Right renal pelvis (tissue), 4 donors: Measurements from ENCODE around the gene SFMBT1. TPM values are rescaled to one million over a fixed set of nuclear protein-coding genes. Genes with fewer than 3 reads are reported as not detected.

Source experiments
- DNase-seq, 4 donors: peaks; one replicate each; pipeline ENCODE4 v3.0.0-alpha.2; 2013; ENCODE audit warnings: low read depth in 4 of 4, low spot score in 3 of 4, missing footprints in 1 of 4
- polyA plus RNA-seq, 4 donors: library from polyadenylated mRNA; unstranded; fragments of 120-200 nt; gene quantifications; one replicate each; pipeline ENCODE4 v1.2.1, GENCODE V29; 2013; ENCODE audit not compliant: insufficient read length in 4 of 4

Gene SFMBT1
- polyA plus RNA-seq, 4 donors: 8.5 to 12.5 (median 9.5) TPM

DNA sequence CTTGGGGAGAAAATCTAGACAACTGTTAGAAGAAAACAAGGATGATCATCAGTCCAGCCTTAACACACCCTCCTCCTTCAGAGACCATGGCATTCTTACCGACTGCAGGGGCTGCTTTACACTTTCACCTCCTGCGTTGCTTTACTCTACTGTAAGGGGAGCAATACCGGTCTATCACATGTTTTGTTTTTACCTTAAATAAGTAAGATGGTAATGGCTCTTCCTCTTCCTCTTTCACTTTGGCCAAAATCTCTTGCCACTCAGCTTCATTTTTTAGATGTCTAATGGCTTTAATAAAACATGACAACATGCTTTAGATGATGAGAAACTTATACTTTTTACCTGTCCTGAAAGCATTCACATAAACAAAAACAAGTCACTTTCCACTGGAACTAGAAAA, 115.1 kb downstream of the SFMBT1 start:
- no peak for DNase-seq

DNA sequence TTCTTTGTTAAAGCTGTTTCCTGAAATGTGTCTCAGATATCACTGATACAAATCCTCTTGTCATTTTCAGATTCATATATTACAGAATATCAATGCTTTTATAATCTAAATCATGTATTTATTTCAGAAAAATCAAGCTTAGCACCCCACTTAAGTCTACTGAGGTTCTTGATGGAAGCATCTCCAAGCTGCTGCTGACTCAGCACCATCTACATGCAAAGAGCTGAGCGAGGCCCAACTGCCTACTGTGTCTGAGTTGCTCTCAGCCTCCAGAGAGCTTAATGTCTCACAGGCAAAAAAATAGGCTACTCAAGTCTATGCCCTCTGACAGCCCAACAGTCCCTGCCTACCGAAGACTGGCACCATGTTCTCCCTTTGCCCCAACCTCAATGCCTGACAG, 119.3 kb downstream of the SFMBT1 start:
- no peak for DNase-seq

DNA sequence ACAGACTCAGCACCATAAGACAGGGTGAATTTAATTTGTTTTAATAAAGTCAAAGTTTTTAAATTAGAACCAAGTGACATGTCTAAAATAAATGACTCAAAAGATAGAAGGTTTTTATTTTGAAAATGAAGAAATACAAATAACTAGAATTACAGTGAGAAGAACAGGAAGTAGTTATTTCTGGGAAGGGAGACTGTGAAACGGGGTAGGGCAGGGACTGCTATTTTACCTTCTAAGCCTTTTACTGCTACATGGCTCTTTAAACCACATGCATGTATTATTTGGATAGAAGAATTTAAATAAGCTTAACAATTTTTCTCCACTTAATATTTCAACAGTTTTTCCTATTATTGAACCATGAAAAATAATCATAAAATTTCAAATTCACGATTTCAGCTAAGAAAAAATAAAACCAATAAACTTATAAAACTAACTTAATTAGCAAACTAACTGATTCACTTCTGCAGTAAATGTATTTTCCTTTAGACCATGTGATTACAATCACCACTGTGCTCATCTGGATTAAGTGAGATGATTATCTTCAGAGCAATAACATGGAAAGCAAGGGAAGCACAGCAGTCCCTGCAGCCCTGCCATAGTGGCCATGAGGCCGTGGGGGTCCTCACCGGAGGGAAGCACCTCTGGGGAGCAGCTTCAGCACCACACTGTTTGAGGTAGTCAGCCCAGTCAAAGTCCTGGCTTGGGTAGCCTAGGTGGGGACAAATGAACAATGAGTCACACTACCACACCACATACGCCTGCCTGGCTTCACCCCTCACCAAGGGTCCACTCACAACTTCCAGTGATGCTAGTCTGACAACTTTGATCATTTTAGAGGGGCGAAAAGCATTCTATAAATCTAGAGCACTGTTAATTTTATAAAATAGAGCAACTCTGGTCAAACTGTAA, 120.2 kb downstream of the SFMBT1 start:
- no peak for DNase-seq

DNA sequence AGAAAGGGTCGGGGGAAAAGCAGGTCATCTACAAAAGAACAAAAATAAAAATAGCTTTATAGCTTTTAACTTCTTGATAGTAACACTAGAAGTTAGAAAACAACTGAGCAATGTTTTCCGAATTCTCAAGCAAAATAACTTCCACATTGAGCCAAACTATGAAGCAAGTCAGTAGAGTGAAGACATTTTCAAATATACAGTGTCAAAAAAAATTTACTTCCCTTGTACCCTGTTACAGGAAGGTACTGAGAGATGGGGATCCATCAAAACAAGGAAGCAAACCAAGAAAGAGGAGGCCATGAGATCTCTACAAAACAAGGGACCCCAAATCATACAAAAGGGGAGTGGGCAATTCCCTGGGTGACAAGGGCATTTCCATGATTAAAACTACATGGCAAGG, 121.9 kb downstream of the SFMBT1 start:
- no peak for DNase-seq

DNA sequence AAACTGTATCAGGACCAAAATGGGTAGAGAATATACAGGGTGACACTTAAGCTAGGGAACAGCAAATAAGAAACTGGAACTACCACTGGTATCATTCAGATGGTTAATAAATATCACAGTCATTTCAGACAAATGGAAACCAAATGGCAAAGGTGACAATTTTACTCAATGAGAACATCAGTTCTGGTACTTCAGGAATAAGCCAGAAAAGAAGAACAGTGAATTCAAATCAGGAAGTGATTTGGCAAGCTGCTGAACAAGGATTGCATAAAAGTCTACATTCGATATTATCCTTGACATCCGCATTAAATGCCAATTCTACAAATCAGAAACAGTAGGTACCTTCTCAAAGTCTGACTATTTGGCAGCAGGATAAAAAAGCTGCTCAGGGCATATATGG, 125.0 kb downstream of the SFMBT1 start:
- no peak for DNase-seq

DNA sequence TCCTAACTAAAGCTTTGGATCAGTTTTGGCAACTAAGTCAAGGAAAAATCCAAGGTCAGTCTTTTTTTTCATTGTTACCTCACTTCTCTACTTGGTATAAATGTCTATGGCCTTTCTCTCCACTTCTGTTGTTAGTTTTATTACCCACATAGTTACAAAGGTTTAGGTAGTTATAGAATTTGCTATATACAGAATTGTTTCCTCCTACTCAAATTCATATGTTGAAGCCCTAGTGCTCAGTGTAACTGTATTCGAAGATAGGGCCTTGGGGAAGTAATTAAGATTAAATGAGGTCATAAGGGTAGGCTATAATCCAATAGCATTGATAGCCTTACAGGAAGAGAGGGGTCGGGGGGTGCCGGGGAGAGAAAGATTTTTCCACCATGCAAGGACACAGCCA, 128.8 kb downstream of the SFMBT1 start:
- no peak for DNase-seq

DNA sequence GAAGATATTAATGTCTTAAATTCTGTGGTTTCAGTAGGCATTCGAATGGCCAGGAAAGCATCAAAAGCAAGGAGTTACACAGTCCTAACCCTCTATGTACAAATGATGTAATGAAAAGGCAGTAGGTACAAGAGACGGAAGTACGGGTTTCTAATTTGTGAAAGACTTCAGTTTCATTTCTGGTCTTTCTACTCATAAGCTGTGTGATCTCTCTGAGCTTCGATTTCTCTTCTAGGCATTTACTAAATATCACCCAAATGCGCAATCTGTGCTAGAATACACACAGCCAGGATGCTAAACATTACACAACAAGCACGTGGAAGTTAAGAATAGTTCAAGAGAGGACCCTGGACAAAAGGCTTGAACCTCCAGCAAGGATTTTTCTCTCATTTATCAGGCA, 130.6 kb downstream of the SFMBT1 start:
- DNase-seq: no peak

DNA sequence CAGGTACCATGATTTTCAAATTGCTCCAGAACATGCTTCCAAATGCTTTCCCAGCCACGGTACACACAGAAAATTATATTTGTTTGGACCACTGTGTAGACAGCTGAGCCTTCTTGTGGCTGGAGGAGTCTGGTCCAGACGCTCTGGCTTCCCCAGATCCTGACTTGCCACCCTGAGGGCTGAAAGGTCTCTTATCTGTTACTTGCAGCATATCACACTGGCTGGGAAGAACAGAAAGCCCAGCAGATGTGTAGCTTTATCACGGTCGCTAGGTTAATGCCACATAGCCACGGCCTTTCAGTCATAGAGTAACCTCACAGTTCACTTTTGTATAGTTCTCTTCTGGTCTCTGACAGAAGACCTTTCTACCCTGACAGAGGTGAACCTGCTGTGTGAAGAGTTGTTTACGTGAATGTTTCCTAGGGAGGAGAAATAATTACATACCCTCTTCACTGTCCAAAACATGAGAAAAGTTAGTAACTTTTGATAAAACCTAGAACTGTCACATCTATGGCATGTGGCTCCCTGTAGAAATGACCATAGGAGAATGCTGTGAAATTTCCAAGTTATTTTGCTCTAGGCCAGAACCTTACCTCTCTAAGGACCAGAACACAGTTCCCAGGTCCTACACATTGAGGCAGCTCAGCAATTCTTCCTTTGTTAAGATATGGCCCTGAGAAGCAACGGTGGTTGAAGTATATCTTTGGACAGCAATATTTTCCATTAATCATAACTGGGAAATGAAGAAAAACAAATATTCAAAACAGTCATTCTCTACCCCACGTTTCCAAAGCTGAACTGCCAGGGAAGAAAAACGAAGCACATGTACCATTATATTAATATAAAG, 132.8 kb downstream of the SFMBT1 start:
- no peak for DNase-seq

DNA sequence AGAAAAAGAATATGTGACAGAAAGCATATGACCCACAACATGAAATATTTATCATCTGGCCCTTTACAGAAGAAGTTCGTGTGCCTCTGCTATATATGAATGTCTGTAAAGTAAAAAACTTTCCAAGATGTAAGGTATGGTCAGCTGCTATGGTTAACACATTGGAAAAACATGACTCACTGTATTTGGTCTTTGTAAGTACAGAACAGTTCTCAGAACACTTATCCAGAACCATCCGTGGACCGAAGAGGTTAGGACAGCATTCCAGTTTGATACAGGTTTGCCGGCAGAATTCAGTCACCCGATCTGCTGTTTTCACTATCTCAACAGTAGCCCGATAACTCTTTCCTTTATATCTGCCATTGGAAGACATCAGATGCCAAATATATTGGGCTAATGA, 135.1 kb downstream of the SFMBT1 start:
- DNase-seq: no peak

DNA sequence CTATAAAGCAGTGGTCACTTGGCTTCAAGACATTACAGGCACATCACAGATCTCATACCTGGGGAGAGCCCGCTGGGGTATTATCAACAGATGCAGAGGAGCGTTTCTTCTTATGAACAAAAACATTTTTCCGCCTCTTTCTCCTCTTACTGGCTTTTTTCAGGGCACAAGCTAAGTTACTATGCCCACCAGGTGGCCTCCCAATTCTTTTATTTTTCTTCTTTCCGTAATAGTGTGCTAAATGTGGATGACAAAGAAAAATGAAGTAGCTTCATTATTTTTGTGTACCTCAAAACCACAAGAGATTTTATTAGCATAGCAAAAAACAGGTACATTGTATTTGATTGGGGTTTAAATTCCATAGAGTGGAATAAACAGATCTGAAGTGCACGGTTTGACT, 138.4 kb downstream of the SFMBT1 start:
- DNase-seq: no peak

DNA sequence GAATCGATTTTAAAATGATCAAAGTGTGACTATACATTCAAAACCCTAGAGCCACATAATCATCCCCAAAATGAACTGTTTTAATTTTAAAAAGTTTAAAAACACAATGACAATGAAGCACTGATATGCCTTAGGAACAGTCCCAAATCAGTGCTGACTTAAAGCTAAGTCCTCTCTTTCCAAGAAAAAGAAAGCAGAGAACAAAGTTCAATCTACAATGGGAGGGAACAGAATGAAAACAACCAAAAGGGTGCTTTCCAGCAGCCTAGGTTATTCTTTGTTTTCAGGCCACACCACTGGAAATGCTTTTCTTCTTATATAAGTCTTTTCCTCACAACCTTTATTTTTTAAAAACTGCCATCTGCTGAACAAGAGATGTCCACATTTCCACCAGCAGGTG, 141.3 kb downstream of the SFMBT1 start:
- DNase-seq: no peak

DNA sequence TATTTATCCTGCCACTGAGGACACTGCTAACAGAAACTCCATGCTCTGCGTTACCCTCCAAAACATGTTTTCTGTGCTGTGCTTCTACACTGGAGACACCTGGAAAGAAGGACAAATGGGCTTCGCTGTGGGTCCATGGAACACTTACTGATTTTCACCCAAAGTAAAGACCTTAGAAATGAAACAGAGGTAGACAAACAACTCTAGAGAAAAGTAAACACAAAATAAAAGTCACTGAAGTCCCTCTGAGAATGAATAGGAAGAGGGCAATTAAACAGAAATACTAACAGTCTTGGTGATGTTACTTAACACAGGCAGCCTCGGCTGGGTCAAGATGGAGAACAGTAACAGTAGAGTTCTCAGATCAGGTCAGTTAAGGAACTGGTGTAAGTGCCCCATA, 141.9 kb downstream of the SFMBT1 start:
- DNase-seq: no peak

DNA sequence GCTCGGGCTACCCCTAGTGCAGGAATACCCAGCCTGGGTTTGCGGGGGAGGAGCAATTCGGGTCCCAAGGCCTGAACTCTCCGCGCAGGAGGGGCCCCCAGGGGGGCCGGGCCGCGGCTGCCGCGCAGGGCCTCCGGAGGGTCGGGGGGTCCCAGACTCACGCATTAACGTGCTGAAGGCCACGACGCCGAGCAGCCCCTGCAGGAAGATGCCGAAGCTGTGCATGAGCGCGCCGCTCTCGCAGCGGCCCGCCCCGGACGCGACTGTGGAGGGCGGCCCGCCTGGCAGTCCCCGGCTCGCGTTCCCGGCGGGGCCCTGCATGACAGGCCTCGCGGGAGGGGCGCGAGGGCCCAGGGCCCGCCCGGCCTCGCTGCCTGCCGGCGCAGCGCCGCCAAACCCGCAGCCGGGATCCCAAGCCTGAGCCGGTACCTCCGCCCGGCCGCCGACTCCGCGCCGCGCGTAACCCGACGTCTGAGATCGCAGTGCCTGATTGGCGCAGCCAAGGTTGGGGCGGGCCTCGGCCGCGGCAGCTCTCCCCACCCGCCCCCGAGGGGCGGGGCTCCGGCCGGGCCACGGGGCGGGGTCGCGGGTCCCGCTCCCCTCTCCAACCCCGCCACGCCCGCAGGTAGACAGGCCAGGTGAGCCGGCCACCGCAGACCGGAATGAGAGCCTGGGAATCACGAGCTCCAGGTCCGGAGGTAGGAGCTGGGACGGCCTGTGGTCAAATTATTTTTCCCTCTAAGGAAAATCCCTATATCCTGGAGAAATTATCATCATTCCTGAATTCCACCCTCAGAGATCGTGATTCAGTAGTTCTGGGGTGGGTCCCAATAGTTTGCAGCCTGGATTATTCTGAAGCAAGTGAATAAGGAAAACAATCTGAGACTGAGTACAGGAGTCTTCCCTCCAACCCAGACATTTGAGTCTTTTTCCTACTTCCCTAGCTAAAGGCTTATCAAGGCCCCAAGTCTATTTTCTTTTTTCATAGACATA, 148.4 kb downstream of the SFMBT1 start, which contains the start of gene STIMATE:
TSS of gene STIMATE (minus strand) at position 419 of the 993 bp plus-strand sequence. CDS start at position 321, 98 bp downstream.
- DNase-seq: peak; percentile 47 to 62 (median 56)

DNA sequence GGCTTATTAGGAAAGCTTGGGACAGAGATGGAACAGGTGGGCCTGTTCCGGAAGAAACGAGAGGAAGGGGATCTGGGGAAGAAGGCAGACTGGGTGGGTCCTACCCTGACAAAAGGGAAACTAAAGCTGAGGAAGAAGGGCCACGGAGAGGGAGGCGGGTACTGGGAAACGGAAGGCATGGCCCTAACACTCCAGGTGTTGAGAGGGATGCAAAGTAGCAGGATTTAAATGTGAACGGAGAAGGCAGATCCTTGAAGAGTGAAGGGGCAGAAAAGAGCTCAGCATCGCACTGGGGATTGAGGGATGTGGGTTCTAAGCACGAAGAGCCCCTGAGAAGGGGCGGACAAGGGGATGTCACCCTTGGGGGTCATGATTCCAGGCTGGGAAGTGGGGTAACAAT, 149.3 kb downstream of the SFMBT1 start:
- DNase-seq: no peak

DNA sequence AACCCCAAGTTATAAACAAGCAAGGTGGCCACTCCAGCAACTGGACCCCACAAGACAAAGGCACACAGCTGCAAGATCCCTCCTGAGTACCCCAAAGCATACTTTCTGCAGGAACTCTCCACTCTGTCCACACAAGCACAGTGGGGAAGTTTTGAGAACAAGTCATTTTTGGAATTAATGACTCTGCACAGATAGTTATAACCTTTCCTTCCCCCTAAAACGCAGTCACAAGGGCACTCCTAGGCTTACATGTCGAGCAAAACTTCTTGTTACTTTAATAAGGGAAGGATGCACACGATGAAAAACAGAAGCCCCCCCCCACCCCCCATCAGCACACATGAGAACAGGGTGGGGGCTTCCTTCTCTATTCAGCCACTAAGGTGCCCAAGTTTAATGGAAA, 149.7 kb downstream of the SFMBT1 start:
- no peak for DNase-seq

DNA sequence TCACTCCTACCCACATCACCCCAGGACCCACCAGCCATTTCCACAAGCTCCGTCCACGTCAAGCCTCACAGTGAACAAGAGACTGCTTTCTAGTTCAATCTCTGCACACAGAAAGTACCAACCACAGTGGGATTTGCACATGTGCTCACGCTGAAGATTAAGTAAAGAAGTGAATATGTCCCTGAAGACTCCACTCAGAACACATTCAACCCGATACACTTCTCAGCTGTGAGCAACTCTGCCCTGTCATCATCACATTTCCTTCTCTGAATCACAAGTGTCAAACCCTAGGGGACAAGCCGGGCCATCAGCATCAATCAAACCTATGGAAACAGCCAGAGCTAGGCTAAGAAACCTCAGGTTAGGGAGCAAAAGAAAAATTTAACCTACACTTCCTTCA, 150.5 kb downstream of the SFMBT1 start:
- DNase-seq: no peak

DNA sequence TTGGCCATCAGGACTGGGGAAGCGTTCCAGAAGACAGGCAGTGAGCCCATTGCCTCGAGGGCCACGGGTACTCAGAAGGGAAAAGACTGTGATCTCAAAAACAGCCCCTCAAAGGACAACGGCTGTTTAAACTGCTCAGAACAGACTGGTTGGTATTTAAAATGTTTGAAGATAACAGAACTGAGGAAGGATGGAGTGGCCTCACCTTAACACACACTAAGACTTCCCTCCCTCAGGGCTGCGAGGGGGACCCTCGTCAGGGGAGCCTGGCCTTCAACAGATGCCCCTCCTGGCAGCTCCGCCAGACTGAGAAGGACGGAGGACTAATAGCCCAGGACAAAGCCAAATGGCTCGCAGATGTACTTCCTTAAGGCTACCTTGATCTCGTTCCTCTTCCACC, 151.1 kb downstream of the SFMBT1 start:
- DNase-seq: no peak

DNA sequence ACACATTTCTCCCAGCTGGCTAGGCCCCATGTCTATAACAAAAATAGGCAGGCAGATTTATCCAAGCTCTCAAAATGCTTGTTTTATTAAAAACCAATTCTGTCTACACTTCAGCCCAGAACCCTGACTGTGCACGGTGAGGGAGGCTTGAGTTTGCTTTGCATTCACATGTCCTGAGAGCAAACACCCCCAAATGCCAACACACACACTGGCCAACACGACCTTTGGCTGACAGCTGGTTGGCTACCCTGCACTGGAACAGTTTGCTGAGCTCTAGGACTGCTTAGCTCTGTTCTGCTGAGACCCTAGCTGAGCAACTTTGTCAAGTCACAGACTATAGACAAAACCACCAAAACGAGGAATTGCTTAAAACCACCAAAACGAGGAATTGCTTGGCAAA, 152.2 kb downstream of the SFMBT1 start:
- no peak for DNase-seq

DNA sequence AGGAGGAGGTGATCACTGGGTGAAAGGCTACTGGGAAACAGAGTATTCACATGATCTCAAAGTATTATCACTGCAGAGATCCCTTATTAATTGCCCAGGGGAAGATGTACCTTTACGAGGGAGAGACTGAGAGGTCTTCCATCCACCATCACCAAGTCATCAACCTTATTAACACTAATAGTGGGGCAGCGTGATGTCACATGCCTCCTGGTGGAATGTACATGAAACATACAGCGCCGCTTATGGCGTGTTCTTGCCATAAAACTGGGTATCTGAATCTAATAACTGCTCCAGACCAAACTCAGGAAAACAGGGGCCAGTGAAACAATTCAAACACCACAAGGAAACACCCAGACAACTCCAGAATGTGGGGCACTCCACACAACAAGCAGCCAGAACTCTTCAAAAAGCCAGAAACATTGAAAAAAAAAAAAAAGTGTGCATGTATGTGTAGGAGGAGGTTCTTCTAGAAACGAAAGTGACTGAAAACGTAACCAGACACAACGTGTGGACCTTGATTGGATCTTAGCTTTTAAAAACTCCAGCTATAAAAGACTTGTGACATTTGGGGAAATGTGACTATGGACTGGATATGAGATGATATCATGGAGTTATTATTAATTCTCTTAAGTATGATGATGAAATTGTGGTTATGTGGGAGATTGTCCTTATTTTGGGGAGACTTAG, 153.1 kb downstream of the SFMBT1 start:
- no peak for DNase-seq

DNA sequence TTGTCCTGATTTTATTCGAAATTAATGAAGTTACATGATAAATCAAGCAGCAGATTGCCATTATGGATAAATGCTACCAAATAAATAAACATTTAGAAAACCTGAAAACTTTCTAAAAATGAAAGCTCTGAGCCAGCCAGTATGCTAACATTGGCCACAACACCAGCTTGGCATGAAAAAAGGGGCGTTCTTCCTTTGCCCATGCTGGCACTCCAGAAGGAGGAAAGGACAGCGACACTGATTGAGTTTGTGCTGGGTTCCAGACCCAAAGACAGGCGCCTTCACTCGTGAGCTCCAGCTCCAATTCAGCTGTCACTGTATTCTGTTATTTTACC, 153.6 kb downstream of the SFMBT1 start:
- DNase-seq: no peak
